Epithelial cell of prostate (primary cell): ENCODE data around the gene KY.

Experiments
- DNase-seq: peaks from one replicate; pipeline ENCODE4 v3.0.0-alpha.2; 2011; ENCODE audit warnings: low read depth, low spot score
- H3K27ac ChIP-seq: fragments of 450-650 bp; 2 replicates; pipeline ENCODE4 v1.5.1; 2017; ENCODE audit warnings: mild to moderate bottlenecking

The KY gene

DNA sequence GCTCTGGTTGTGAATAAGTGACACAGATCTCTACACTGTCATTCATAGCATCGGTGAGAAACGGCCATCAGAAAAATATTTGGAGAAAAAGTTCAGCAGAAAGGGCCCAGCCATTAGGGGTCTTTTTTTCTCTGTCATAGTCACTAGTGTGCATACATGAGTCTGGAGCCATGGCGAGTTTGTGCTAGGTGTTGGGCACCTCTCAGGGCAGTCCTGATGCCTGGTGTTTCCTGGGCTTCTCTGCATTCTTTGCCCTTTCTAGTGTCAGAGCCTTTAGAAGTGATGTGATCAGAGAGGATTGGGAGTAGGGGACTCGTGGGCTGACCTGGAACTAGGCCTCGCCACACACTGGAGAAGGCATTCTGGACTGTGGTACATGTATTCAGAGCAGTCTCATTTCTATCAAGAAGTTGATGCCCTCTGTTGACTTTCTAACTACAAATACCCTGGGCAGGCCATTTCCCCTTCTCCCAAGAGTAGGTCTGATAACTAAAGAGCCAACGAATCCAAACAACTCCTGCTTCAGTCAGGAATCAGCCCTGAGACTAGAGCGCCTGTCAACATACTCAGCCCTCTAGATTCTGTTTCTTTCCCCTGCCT lies 1.6 kb downstream of the KY start:
- H3K27ac ChIP-seq, result no peak overlapping the region
- no peak for DNase-seq

DNA sequence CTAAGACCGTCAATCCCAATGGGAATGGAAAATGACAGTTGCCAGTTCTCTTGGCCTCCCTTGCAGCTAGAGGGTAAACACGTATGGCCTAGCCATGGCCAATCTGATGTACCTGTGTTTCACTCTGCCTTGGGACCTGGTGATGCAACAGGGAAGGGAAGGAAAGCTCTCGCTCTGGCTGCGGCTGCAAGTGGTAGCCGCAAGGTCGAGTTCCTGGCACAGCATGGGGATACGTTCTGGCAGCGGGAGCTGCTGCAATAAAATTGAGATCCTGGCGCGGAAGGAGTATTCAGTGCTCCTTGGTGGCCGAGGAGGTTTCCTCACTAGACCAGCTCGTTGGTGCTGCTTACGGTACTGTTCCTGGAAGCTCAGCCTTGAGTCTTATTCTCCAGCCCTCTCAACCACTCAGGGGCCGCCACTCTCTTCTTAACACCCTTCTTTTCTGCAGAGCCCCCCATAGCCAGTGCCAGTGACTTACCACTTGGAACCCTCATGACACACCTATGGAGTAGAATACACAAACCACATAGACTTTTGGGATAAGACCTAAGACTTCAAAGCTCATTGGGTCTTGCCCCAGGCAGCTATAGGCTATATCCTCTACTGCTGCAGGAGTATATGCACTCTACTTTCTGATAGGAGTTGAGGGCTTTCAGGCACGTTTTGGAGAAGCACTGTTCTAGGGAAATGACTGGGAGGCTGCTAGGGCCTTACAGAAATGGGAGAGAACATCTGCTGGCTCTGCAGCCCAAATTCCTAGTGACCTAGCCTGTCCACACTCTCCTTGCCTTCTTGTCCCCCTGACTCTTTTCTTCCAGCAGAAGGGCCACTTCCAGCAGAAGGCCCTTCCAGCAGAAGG lies 2.7 kb downstream of the KY start:
- no peak for DNase-seq
- H3K27ac ChIP-seq, result no peak overlapping the region

DNA sequence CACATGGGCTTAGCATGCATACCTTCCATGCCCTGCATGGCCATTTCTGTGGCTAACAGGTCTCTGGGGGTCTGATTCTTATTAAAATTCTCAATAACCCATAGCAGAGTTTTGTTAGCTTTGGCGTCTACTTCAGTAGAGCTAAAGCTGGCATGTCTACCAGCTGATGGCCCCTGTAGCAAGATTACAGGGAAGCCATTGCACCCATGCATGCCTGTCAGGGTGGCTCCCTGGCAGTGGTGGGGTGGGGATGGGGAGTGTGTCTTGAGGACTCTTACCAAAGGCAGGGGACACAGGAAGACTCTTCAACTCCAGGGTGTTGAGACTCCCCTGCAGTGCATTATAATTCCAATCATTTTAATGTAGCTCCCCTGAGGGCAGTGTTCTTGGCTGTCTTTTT lies 4.7 kb downstream of the KY start:
- no peak for DNase-seq

DNA sequence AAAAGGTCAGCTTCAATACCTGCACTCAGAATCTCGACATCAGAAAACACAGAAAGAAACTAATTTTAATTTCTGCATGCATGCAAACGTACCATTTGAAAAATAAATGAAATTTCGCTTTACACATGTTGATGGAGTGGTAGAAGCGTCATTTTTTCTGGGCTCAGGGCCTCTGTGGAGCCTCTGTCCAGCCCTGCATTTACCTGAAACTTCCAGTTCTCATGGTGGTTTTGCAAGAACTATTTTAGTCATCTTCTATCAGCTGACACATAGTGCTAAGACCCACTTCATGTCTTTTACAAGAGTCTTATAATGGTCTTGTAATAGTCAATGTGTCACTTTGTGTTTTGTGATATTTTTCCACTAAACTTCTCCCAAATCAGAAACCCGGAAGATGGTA lies 5.3 kb downstream of the KY start:
- H3K27ac ChIP-seq, result no peak overlapping the region
- no peak for DNase-seq

More for the DNA sequence above, 4.7 kb downstream of the KY start:
- no peak overlapping the region for H3K27ac ChIP-seq

DNA sequence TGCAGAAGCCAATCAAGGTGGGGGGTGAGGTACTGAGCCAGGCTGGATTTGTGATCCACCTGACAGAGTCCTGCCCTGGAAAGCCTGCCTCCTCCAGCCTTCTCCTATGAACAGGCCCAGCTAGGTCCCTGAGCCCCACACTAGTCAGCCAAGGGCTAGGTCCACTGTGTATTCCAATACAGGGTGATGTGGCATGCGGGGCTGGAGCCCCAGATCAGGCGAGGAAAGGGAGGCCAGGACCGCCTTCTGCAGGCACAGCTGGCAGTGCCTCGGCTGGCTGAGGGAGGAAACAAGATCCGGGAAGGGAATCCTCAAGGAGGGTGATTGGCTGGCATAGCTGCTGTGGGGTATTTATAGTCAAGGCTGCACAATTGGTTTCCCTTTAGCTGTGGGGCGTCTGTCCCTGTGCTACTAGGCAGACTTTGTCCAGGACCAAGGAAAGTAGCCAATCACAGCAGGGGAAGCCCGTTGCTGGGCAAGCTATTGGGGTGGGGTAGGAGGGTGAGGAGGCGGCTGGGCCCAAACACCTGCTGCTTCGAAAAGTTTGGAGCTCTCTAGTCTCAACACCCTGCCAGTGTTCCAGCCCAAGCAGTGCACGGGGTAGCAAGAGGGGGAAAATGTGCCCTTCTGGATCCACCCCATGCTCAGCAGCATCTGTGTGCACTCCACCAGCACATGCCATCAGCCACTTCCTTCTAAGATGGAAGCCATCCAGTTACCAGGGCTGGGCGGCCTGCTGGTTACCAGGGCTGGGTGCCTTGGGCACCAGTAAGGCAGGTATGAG lies 5.9 kb downstream of the KY start:
- H3K27ac ChIP-seq, result no peak overlapping the region
- no peak for DNase-seq

DNA sequence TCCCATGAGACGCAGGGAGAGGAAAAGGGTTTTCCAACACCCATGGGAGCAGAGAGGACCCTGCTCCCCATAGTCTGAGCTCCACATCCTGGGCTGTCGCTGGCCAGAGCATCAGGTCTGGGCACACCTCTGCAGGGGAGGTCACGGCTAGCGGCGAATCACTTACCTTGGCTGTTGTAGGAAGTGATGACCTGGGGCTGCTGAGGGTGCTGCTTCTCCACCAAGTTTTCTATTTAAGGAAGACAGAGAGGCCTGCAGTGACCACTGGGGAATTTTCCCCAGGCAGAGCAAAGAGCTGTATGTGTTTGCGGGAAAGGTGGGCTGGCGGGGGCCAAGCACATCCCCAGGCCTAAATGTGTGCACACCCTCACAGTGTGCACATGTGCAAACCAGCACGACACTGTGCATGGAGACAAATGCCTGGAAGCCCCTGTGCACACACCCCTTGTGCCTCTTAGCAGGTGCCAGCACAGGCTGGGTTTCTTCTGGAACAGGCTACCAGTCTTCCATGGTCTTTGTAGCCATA lies 7.6 kb downstream of the KY start:
- DNase-seq, result no peak

DNA sequence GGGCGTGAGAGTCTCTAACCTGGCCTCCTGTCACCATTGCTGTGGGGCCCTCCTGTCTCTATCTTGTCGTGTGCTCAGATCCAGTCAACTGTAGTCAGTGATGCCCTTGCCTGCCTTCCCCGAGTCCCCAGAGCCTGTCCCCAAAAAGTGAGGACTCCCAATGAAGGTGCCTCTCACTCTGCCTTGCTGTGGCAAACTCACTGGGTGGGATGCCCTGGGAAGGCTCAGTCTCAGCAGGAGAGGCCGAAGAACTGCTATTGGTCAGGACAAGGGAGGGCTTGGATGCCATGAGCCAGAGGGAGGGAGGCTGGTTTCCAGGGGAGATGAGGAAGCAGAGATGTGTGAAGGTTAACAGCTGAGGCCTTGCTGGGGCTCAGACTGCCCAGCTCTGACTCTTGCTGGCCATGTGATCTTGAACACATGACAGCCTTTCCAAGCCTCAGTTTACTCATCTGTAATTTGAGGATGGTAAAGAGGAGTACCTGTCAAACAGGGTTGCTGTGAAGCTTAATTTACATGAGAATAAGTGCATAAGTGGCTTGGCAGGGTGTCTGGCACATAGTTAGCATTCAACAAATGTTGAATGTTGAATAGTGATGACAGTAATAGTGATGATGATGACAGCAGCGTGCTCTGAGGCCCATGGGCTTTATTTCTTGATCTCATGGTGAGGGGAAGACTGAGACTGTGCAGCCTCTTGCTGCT lies 8.2 kb downstream of the KY start:
- DNase-seq, result no peak
- no peak overlapping the region for H3K27ac ChIP-seq

More for the DNA sequence above, 7.6 kb downstream of the KY start:
- no peak overlapping the region for H3K27ac ChIP-seq

DNA sequence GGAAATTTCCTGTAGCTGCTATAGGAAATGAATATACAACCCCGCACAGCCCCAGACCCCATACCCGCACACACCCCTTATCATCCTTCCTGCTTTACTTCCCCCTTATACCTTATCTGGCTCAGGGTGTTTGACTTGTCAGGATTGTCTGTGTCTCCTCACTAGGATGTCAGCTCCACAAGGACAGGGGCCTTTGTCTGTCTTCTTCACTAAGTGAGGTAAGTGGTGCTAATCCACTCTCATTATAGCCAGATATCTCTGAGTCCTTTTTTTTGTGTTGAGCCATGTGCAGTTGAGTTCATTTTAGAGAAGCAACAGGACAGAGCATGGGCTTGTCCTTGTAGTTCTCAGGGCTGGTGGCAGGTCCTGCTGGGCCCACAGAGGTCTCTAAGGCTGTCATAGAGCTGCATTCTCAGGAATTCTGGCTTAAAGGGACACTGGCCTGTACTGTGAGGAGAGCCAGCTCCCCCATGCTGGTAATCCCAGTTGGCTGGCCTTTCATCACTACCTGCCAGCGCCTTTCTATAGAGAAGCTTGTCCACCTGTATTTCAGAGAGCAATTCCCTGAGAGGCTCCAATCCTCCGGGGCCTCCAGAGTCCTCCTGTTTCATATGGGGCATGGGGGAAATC lies 9.0 kb downstream of the KY start:
- no peak for DNase-seq
- H3K27ac ChIP-seq, result no peak overlapping the region

DNA sequence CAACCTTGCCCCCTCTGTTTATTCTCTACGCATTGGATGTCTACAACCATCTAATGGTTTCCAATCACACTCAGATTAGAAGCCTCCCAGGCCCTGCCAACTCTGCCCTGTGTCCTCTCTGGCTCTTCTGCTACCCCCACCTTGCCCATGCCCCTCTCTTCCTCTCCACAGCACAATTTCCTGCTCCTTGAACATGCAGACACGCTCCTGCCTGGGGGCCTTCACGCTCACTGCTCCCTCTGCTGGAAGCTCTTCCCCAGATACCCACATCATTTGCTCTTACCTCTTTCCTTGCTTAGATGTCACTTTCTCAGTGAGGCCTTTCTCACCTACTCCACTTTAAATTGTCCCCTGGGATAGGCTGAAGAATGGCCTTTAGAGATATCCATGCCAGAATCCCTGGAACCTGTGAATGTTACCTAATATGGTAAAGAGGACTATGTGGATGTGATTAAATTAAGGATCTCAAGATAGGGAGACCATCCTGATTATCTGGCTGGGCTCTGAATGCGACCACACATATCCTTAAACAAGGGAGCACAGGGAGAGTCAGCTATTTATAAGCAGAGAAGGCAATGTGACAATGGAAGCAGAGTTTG lies 9.9 kb downstream of the KY start:
- DNase-seq, result no peak
- no peak overlapping the region for H3K27ac ChIP-seq

DNA sequence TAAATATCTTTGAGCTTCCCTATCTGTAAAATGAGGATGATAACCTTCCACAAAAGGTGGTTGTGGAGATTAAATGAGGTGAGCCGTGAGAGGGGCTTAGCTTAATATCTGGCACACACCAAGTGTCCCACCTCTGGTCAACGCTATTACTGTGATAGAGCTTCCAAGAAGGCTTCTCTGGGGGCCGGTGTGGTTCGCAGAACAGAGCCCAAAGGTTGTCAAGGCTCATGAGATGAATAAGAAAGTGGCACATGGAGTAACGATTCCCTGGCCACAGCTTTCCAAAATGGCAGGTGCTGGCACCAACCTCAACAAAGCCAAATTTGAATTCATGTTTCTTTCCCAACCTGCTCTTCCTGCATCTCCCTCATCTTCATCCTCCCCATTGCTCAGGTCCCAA lies 10.4 kb downstream of the KY start:
- H3K27ac ChIP-seq, result no peak overlapping the region
- DNase-seq, result no peak

DNA sequence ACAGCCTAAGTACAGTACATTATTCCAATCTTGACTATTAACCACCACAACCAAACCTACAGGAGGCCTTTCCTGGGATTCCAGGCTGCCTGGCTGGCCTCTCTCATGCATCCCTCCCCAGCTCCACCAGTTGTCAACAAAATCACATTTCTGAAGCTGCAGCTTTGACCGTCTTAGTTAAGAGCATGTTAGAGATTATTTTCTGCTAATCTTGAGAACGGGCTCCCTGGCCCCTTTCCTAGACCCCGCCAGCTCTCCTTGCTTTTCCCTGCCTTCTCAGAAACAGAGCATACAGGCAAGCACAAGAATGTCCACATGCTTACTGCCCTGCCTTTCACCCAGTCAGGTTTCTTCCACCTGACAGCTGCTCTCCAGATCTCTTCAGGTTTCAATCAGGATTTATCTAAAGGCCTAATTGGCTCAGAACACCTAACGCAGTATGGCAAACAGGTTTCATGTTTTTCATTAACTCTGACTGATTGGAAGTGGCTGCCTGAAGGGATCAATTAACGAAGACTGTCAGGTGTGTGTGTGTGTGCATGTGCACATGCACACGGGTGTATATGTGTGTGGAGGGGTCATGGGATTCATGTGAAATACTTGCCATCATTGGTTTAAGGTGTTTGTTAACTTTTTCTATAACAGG lies 12.3 kb downstream of the KY start:
- H3K27ac ChIP-seq, result no peak overlapping the region
- no peak for DNase-seq

DNA sequence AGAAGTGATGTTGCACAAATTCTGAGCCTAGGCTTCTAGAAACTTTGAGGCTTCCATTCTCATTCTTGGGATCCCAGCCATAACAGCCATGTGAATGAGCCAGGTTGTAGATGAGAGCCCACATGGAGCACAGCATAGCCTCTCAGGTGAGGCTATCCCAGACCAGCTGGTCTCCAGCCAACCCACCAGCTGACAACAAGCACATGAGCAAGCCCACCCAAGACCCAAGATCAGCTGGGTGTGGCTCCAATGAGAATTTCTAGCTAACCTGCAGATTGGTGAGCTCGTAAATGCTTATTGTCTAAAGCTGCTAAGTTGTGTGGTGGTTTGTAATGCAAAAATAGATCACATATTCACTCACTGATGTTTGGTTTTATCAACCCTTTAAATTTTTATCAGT lies 14.4 kb downstream of the KY start:
- no peak overlapping the region for H3K27ac ChIP-seq
- DNase-seq, result no peak

DNA sequence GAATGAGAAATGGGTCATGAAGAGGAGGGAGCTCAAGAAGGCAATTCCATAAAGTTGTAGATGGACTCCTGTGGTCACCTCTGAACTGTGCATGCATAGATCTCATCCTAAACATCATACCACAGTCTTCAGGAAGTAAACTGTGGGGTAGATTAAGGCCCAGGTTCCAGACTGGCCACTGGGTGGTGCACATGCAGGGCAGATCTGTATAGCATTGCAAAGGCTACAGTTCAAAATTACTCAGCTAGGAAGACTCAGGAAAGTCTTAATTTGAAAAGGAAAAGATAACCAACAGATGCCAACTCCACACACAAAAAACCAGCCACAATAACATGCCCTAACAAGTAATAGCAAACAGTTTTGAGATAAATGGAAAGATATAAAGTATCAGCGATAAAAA lies 20.3 kb downstream of the KY start:
- DNase-seq, result no peak
- no peak overlapping the region for H3K27ac ChIP-seq

DNA sequence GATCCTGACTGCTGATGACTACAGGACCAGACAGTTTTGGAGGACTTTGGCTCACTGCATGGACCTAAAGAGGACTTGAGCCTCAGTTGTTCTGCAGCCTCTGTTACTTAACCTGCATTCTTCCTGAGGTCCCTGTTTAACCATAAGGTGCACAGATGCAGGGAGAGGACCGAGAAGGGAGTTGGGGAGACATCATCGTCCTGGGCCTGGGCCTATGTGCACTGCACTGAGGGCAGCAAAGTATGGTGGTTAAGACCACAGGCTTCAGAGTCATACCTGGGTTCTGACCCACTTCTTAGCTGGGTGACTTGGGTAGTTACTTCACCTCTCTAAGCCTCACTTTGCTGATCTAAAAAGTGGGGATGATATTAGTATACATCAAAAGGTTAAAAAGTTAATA lies 21.9 kb downstream of the KY start:
- no peak overlapping the region for H3K27ac ChIP-seq
- no peak for DNase-seq

DNA sequence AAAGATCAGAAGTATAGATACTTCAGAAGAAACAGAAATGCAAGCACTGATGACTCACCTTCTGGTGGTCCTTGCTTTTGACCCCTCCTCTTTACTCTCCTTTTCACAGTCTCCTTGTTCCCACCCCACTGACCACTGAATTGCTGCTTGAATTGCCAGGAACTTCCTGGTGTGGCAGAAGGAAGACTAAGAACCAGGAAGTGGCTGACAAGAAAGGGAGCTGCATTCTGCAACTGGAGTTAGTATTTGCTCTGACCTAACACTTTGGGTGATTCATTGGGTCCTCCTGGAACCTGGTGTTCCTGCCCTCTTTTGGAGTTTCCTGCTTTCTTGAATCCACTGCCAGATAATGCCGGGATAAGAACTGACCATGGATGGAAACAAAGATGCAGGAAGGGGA lies 23.0 kb downstream of the KY start:
- peak; percentile 43 for DNase-seq
- H3K27ac ChIP-seq, result peak overlapping the region; percentile 13

DNA sequence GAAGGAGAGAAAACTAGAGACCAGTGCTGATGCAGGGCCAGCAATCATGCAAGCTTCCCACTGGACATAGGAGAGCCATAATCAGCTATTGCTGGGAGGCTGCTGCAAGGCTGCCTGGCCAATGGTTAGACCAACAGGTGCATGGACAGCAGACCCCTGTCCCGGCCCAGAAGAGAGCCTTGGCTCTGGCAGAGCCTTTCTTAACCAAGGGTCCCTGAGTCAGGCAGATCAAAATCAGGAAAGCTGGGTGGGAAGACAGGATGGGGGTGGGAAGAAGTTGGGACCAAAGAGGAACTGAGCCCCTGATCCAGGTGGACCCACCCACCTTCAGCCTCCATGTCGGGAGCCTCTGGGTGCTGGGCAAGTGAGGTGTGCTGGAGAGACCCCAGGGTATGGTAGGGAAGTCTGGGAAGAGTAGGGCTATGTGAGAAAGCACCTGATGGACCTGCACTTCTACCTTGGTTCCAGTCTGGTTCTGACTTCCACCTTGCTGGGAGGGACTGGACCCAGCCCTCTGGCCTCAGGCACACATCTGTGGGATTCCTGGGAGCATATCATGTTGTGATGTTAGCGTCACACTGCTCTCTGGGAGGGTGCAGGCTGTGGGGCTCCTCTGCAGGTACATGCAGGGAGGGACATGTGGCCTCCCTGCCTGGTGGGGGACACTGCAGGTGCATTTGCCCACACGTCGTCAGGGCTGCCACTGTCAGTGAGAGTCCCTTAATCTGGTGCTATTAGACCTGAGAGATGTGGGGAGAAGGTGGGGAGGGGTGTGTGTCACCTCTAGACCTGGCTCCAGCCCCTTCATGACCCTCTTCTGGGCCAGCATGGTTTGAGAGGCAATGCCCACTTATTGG lies 24.7 kb downstream of the KY start:
- H3K27ac ChIP-seq, result no peak overlapping the region
- DNase-seq, result no peak

DNA sequence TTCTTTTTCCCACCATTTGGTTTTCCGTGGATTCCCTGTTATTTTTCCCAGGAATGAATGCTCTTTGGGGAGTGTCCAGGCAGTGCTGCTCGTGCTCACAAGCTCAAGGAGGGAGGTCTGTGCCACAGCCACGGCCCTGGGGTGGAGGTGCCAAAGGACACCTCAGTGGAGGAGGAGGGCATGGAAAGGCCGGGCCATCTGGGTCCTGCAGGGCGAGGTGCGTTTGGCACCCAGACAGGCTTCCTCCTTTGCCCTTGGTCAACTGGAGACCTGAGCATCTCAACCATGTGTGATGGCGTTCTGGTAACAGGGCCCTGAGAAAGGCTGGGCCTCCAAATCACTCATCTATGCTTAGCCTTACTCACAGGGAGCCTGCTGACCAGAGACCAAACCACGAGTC lies 25.4 kb downstream of the KY start:
- H3K27ac ChIP-seq, result no peak overlapping the region
- DNase-seq, result no peak
